NCI-H2107 treated with DMSO at 0.1 percent for 48 hours (cell line): ENCODE results near the gene P2RY6.
A peak's percentile ranks its signal among the peaks of the same experiment; 100 is the strongest.

Experiments
- DNase-seq: peaks from one replicate; lab custom pipeline; 2025; ENCODE audit not compliant: unreplicated experiment; lab: John Stamatoyannopoulos, UW

The P2RY6 gene

GRCh38 chr11:73236854-73237253 lies 35.3 kb upstream of the P2RY6 start:
- no peak for DNase-seq

DNA sequence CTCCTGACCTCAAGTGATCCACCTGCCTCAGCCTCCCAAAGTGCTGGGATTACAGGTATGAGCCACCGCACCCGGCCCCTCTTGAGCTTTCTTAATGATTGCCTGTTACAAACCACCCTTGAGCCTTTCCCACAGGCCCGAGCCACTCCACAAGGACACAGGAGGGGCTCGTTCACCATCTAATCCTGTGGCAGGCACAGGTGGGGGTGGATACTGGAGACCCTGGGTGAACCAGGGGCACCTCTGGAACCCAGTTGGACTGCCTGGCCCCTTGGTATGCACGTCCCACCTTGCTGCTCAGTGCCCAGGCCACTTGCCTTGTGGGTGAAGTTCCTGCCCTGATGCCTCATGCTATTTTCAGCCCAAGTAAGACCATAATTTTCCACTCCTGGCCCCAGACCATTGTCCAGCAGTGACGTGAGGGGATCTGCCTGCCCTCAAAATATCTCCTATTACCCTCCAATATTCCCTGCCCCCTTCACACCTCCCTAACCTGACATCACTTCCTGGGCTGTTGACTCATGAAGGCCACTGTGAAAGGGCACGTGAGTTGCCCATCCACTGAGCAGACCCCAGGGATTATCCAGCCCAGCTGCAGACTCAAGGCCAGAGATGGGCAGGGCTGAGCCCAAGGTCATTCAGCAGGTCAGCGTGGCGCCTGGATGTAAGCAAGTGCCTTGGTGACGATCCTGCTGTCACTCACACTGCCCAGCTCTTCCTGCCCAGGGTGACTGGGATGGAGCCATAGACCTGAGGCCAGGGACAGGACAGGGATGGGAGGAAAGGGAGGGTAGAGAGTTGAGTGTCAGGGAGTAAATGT lies 34.5 kb upstream of the P2RY6 start:
- DNase-seq, result no peak

DNA sequence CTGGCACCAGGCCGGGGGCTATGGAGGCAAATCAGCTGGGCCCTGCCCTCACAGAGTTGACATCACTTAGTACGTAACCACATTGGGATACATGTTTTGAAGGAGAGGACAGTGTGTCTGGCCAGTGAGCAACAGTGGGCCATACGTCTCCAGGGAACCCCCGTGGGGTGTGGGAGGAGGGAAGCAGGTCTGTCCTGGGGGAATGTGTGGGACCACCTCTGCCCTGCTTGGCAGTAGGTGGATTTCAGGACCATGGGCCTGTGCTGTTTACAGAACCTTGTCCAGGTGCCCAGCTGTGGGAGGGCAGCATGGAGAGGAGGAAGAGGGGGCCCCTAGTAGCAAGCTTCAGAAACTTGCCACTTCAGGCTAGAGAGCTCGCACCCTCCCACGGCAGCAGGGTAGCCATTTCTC lies 33.0 kb upstream of the P2RY6 start:
- no peak for DNase-seq

GRCh38 chr11:73239571-73240189 lies 32.5 kb upstream of the P2RY6 start:
- no peak for DNase-seq

DNA sequence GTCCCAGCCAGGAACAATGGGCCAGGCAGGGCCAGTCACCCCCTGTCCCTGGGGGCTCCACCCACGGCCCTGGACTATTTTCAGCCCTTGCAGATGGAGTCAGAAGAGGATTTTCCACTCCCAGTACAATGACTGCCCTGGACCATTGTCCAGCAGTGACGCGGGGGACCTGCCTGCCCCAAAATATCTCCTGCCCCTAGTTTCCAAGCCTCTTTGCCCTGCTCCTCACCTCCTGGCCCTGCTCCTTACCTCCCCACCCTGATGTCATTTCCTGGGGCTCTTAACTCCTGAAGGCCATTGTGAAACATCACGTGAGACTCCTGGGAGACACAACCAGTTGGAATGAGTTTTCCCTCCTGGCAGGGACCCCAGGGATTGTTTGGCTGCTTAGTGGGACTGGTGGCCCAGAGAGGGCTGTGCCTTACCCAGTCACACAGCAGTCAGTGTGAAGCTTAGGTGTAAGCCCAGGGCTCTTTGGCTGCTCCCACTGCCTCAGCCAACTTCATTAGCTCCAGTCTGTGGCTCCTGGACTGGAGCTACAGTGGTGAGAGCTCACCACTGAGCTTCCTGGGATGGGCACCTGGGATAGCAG lies 31.9 kb upstream of the P2RY6 start:
- DNase-seq, result no peak

DNA sequence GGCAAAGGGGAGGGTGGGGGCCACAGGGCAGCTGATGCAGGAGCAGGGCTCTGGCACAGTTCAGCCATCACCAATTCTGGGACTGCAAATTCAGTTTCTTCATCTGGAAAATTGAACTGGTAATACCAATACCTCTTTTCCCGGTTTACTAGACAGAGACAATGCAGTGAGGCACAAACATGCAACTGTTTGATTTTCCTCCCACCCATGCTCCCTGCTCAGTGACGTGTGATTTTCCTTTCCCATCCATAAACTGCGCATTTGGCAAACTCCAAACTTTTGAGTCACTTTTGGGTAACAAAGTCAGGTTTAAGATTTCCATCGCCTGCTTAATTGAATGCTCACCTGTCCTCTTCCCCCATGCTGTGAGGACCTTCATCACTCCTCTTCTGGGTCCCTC lies 30.8 kb upstream of the P2RY6 start:
- no peak for DNase-seq

DNA sequence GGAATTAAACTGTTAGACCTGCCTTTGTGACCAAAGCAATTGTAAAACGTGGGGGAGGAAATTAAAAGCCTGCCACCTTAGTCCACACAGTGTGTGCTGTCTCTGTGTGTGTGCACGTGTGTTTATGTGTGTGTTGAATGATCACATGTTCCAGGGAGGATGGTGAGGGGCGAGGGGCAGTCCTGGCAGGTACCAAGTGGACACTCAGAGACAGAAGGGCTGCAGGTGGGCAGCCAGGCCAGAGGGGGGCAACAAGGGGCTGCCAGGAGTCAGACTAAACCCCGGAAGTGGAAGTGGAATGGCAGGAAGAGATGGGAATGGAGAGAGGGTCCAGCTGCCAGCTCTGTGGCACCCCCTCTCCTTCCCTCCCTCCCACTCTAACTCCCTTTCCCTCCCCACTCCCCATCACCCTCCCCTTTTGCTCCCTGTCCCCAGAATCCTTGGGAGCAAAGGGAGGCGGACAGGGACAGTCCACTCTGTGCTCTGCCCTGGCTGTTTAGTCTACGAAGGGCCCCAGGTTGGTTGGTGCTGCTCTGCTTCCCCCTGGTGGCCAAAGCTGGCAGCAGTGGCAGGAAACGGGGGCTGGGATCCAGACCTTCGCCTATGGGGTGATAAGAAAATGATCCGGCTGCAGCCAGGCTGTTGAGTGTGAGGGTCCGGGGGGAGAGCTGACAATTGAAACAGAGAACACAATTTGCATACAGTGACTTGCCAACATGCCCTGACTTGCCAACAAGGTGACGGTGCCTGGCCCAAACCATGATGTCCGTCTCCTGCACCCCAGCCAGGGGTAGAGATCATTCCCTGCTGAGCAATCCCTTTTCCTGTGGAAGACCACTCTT lies 29.7 kb upstream of the P2RY6 start:
- DNase-seq, result peak; percentile 61

- DNase-seq, result no peak
These were observed 29.0 kb upstream of the P2RY6 start for GRCh38 chr11:73243093-73243485.

GRCh38 chr11:73244589-73245240 lies 27.4 kb upstream of the P2RY6 start:
- DNase-seq, result no peak

- DNase-seq, result no peak
These were observed 26.7 kb upstream of the P2RY6 start for GRCh38 chr11:73245461-73245860.

- DNase-seq, result no peak
These were observed 25.8 kb upstream of the P2RY6 start for GRCh38 chr11:73246303-73246702.

DNA sequence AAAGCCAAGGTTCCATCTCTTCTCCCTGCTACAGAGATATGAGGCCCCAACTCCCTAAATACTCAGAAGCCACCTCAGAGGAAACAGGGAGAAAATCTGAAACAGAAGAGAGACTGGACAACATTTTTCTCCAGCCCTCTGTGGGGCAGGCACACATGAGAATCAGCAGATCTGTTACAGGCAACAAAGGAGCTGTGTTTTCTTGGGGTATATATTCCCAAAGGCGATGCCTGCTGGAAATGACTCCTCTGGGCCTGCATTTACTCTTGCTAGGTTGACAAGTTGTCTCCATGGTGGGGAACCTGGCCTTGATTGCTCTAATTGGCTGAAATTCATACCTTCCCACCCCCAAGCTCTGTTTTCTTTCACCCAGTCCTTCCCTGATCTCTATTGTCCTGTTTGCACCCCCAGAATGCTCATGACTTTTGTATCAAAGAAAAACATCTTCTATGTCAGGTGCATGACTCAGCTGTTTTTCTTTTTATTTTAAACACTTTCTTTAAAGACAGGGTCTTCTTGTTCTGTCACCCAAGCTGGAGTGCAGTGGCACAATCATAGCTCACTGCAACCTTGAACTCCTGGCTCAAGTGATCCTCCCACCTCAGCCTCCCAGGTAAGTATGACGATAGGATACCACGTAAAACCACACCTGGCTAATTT lies 23.5 kb upstream of the P2RY6 start:
- no peak for DNase-seq

- DNase-seq, result no peak
These were observed 22.8 kb upstream of the P2RY6 start for GRCh38 chr11:73249304-73249703.

DNA sequence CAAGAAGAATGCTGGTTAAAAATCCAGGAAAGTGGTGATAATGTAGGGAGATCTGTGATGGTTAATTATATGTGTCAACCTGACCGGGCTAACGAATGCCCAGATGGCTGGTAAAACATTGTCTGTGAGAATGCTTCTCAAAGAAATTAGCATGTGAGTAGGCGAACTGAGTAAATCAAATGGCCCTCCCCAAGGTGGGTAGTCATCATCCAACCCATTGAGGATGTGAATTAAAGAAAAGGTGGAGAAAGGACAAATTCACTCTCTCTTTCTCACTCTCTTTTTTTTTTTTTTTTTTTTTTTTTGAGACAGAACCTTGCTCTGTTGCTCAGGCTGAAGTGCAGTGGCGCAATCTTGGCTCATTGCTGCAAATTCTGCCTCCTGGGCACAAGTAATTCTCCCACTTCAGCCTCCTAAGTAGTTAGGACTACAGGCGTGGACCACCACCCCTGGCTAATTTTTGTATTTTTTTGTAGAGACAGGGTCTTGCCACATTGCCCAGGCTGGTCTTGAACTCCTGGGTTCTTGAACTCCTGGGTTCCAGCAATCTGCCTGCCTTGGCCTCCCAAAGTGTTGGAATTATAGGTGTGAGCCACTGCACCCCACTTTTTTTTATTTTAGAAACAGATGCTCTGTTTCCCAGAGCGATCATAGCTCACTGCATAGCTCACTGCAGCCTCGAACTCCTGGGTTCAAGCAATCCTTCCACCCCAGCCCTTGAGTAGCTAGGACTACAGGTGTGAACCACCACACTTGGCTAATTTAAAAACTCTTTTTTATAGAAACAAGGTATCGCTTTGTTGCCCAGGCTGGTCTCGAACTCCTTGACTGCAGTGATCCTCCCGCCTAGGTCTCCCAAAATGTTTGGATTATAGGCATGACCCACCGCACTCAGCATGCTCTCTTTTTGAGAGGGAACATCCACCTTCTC lies 22.0 kb upstream of the P2RY6 start:
- DNase-seq, result no peak

GRCh38 chr11:73252577-73253191 lies 19.5 kb upstream of the P2RY6 start:
- peak; percentile 56 for DNase-seq

DNA sequence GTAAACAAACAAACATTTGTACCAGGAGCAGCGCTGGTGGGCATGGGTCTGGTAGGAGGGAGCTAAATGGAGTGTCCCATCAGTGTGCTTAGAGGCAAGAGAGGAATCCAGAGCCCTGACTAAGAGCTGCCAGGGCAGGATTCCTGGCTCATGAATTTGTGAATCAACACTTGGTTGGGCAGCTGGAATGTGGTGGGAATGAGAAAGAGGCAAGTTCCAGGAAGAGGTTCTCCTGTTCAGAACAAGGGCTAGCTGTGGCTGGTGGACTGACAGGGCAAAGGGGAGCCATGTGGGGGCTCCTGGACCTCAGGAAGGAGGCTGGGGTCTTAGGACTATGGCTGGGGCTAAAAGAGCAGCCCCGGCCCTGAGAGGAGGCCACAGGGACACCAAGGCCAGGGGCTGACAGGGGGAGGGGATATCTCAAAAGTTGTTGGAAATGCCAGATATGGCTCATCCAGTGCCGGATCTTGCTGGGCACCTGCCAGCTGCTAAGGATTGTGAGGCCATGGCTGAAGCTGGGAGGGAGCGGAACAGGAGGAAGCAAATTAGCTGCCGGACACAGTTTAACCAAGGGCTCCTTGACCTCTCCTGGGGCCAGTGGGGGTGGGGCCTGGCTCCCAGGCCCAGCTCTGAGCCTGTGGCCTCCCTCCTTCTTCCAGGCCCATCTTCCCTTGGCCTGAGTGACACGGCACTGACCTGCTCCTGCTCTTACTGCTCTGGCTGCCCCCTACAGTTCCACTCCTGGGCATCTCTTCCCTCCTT lies 14.6 kb upstream of the P2RY6 start:
- DNase-seq, result no peak

DNA sequence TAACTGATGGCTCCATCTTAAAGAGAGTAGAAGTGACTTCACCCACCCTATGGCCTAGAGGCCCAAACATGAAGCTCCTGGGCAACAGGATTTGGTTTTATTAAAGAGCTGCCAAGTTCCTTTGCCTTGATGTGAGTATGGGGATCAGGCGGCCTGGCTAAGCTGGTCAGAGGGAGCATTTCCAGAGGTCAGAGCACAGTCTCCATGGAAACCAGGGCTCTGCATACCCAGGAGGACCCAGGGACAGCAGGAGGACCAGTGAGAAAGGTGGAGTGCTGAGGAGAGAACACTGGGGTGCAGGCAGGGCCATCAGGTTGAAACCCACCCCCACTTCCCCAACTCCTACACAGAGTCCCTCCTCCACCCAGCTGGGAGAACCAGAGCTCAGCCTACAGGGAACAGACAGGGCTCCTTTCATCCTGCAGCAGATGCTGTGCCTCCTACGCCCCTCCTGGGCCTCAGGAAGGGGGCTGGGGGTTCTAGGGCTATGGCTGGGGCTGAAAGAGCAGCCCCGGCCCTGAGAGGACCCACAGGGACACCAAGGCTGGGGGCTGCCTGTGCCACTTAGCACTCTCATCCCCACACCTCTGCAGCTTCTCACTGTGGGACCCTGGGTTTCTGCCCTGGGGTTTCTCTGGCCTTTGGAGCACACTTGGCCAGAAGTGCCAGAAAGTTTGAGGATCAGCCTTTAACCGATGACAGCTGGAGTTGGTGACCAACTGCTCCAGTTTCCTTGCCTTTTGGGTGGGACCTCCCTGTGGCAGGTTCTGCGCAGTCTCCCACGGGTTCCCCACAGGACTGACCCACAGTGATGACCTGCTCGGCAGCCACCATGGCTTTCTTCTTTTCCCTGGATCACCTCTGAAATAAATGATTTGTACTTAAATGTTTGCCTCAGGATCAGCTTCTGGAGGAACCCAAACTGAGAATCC lies 13.8 kb upstream of the P2RY6 start:
- no peak for DNase-seq
